Chondrocyte (in vitro differentiated cells): ENCODE measurements around the gene ODAD2. TPM values are rescaled to one million over a fixed set of nuclear protein-coding genes. Genes with fewer than 3 reads are reported as not detected.
A peak's percentile ranks its signal among the peaks of the same experiment; 100 is the strongest.

Experiments used
- DNase-seq: peaks from one replicate; pipeline ENCODE4 v3.0.0; 2021; ENCODE audit warnings: mixed read lengths, low spot score
- H3K27ac Mint-ChIP-seq: one replicate; pipeline ENCODE4 v1.8.0; 2021; ENCODE audit warnings: mild to moderate bottlenecking, moderate library complexity, mixed read lengths; ENCODE audit not compliant: unreplicated experiment
- H3K27me3 Mint-ChIP-seq: 2 replicates; pipeline ENCODE4 v1.8.0; 2021; ENCODE audit warnings: low read depth, mixed read lengths
- H3K36me3 Mint-ChIP-seq: 2 replicates; pipeline ENCODE4 v1.8.0; 2021; ENCODE audit warnings: low read depth, mixed read lengths
- H3K4me1 Mint-ChIP-seq: 2 replicates; pipeline ENCODE4 v1.8.0; 2021; ENCODE audit warnings: low read depth, mild to moderate bottlenecking, mixed read lengths
- H3K4me3 Mint-ChIP-seq: one replicate; pipeline ENCODE4 v1.8.0; 2021; ENCODE audit warnings: mild to moderate bottlenecking, moderate library complexity, mixed read lengths; ENCODE audit not compliant: unreplicated experiment
- H3K9me3 Mint-ChIP-seq: 2 replicates; pipeline ENCODE4 v1.8.0; 2021; ENCODE audit warnings: low read depth, mixed read lengths
- total RNA-seq: library from RNA; stranded (reverse); gene quantifications from 3 replicates; pipeline ENCODE4 v1.2.1, GENCODE V29; 2021
- TF ChIP-seq, protein P1 (sequence below): fragments of 200-600 bp; sonication (generic); IDR thresholded peaks from 2 replicates; pipeline ENCODE4 v1.5.0; 2021; ENCODE audit warnings: antibody characterized with exemption, mild to moderate bottlenecking, moderate library complexity

ODAD2 gene
- total RNA-seq, 1 donor from 2014 or later: 1.0 TPM

DNA sequence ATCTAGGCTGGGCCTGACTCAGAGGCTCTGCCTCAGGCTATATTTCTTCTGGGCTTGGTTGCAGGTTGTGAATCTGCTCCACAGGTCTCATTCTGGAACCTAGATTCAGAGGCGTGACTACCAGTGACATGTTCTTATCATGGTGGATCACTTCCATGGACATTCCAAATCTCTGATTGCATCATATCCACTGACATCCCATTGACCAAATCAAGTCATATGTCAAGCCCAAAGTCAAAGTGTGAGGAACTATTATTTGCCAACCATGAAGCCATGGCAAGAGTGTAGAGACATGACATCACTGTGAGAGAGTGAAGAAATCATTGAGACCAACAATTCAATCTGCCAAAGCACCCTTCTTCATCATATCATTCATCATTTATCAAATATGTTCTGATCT lies 11.9 kb upstream of the ODAD2 start:
- DNase-seq: no peak
- TF ChIP-seq, protein P1, sequence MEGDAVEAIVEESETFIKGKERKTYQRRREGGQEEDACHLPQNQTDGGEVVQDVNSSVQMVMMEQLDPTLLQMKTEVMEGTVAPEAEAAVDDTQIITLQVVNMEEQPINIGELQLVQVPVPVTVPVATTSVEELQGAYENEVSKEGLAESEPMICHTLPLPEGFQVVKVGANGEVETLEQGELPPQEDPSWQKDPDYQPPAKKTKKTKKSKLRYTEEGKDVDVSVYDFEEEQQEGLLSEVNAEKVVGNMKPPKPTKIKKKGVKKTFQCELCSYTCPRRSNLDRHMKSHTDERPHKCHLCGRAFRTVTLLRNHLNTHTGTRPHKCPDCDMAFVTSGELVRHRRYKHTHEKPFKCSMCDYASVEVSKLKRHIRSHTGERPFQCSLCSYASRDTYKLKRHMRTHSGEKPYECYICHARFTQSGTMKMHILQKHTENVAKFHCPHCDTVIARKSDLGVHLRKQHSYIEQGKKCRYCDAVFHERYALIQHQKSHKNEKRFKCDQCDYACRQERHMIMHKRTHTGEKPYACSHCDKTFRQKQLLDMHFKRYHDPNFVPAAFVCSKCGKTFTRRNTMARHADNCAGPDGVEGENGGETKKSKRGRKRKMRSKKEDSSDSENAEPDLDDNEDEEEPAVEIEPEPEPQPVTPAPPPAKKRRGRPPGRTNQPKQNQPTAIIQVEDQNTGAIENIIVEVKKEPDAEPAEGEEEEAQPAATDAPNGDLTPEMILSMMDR: no peak
- Mint-ChIP-seq H3K36me3 (peaks cover 4% of the 10 kb centered on the region), H3K4me3 (no peak overlapping the region), H3K27me3 (peaks cover 7% of the 10 kb centered on the region), H3K9me3 (peaks cover 5% of the 10 kb centered on the region), H3K27ac (no peak overlapping the region), H3K4me1 (no peaks in the 10 kb centered on the region)

DNA sequence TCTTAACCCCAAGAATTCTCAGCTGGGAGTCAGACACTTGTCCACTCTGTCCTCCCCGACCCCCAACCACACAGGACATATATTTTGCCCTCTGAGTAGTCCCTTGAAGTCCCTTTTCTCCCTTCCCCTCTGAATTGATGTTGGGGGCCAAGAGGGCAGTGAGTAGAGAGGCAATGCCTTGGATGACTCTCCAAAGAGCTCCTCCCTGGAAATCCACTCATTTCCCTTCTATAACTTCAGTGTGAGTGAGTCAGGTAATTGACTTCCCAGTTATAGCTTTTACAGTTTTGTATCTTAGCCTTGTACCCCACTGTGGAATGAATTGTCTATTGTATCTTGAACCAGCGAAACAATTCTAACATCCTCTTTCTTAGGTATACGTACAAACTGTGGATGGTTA lies 9.2 kb upstream of the ODAD2 start:
- TF ChIP-seq, protein P1: no peak
- Mint-ChIP-seq H3K27ac (no peak overlapping the region), H3K36me3 (no peaks in the 10 kb centered on the region), H3K9me3 (no peaks in the 10 kb centered on the region), H3K4me1 (no peaks in the 10 kb centered on the region), H3K4me3 (no peak overlapping the region), H3K27me3 (no peaks in the 10 kb centered on the region)
- DNase-seq: no peak

DNA sequence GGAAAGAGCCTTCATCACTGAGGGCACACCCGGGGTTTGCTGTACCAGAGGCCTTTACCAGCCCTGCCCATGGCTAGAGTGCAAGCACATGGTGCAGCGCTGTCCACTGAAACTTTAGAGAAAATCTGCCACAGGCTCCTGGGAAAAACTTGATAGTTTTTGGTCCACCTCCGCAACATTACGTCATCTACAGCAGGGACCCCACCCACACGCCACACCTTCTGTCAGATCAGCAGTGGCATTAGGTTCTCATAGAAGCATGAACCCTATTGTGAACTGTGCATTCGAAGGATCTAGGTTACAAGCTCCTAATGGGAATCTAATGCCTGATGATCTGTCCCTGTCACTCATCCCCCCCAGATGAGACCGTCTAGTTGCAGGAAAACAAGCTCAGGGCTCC lies 2.5 kb upstream of the ODAD2 start:
- H3K27me3 Mint-ChIP-seq: no peaks in the 10 kb centered on the region
- no peak overlapping the region for H3K27ac Mint-ChIP-seq
- no peak overlapping the region for H3K4me3 Mint-ChIP-seq
- DNase-seq: no peak
- TF ChIP-seq, protein P1: no peak
- H3K9me3 Mint-ChIP-seq: peaks cover 3% of the 10 kb centered on the region
- H3K36me3 Mint-ChIP-seq: no peaks in the 10 kb centered on the region
- H3K4me1 Mint-ChIP-seq: peaks cover 15% of the 10 kb centered on the region

DNA sequence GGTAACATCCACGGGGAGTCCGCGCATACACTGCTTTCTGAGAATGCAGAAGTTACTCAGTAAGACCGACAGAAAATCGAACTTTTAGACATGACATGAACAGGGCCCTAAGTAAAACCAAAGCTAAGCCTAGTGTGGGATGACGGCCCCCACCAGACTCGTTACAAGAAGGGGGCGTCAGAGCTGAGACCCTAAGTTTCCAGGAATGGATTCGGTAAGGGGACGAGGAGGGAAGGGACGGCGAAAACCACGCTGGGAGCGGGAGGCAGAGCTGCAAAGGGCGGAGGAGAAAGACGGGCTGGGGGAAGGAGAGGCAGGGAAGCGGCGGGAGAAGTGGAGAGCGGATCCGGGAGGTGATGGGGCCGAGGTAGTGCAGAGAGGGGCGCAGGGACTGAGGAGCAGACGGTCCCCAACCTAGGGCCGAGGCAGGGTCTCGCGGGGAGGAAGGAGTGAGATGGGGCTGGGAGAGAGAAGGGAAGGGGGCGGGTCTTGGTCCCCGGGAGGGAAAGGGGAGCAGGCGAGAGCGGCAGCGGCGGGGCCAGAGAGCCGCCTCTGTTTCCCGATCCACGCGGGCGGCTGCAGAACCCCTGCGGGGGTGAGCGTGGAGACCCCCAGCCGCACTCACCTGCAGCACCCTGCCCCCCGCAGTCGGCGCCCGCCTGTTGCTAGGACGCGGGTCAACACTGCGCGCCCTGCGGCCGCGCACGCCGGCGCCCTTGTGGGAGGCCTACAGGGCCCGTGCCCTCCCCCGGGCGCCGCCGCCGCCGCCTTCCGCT lies 513 bp downstream of the ODAD2 start:
- Mint-ChIP-seq H3K9me3 (peaks cover 3% of the 10 kb centered on the region), H3K27ac (peak overlapping the region; percentile 86), H3K4me1 (peaks cover 20% of the 10 kb centered on the region), H3K4me3 (peak overlapping the region; percentile 97), H3K27me3 (no peaks in the 10 kb centered on the region), H3K36me3 (no peaks in the 10 kb centered on the region)
- no peak for DNase-seq
- TF ChIP-seq, protein P1: peak; percentile 3

DNA sequence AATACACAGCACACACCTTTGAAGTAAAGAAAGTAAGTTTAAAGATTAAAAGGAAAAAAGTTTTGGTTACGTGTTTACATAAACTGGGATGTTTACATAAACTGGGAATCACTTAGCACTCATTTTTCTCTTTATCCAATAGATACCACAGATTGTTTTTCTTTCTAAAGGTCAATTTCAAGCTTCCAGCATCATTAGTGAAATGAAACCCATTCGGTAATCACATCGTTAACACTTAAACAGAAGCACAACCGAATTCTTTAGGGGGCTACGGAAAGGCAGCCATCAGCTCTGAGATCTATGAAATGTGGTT lies 1.1 kb downstream of the ODAD2 start:
- no peaks in the 10 kb centered on the region for H3K36me3 Mint-ChIP-seq
- H3K9me3 Mint-ChIP-seq: peaks cover 3% of the 10 kb centered on the region
- TF ChIP-seq, protein P1: no peak
- peak overlapping the region; percentile 86 for H3K27ac Mint-ChIP-seq
- no peaks in the 10 kb centered on the region for H3K27me3 Mint-ChIP-seq
- H3K4me3 Mint-ChIP-seq: peak overlapping the region; percentile 97
- H3K4me1 Mint-ChIP-seq: peaks cover 20% of the 10 kb centered on the region
- no peak for DNase-seq
